ENCODE results near the gene MPRIP. TPM values are rescaled to one million over a fixed set of nuclear protein-coding genes. Genes with fewer than 3 reads are reported as not detected.

MPRIP gene
- total and polyA plus RNA-seq, 10 donors: 52.3 to 309 (median 131) TPM

DNA sequence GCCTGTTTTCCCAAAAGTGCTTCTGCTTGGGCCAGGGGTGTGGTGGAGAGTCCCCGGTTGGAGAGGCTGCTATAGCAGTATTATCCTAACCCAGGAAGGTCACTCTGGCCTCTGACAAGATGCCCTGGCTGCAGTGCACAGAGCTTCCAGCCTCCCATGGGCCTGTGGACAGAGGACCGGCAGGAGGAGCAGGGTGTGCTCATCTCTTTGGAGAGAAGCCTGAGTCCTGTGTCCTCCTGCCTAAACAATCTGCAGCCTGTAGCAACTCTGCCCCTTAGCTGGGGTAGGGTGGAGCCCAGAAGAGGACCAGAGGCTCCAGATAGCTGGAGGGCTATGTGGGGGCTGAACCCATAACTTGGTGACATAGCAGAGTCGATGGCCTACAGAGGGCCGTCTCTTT, 78.0 kb downstream of the MPRIP start:
- intact Hi-C loops (cut with DNase I; ENCODE audit: low total_unique reads): no loop called here
- Histone ChIP-seq H3K27me3 (replicated peaks in 1 of 7) (no peaks in the 10 kb centered on the region), H3K4me1 (peaks cover 36 to 95% (median 77%) of the 10 kb centered on the region in 6 donors), H3K27ac (peak overlapping the region in 7 of 8 donors; percentile 15 to 83 (median 71)), H3K9me3 (no peaks in the 10 kb centered on the region), H3K4me3 (no peak overlapping the region), H3K36me3 (no peaks in the 10 kb centered on the region)
- no peak for DNase-seq
- 71 to 80% (median 74%) methylated on average over 4 of the region's 4 CpGs for WGBS, 5 donors
- TF ChIP-seq, protein P1, sequence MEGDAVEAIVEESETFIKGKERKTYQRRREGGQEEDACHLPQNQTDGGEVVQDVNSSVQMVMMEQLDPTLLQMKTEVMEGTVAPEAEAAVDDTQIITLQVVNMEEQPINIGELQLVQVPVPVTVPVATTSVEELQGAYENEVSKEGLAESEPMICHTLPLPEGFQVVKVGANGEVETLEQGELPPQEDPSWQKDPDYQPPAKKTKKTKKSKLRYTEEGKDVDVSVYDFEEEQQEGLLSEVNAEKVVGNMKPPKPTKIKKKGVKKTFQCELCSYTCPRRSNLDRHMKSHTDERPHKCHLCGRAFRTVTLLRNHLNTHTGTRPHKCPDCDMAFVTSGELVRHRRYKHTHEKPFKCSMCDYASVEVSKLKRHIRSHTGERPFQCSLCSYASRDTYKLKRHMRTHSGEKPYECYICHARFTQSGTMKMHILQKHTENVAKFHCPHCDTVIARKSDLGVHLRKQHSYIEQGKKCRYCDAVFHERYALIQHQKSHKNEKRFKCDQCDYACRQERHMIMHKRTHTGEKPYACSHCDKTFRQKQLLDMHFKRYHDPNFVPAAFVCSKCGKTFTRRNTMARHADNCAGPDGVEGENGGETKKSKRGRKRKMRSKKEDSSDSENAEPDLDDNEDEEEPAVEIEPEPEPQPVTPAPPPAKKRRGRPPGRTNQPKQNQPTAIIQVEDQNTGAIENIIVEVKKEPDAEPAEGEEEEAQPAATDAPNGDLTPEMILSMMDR (IDR thresholded peaks at IDR 0.05 in 8 of 11, conservative IDR thresholded peaks at IDR 0.05 in 3 of 11): no peak
- TF ChIP-seq POLR2AphosphoS5 (IDR thresholded peaks at IDR 0.05): peak in 1 of 3 donors; percentile 2

DNA sequence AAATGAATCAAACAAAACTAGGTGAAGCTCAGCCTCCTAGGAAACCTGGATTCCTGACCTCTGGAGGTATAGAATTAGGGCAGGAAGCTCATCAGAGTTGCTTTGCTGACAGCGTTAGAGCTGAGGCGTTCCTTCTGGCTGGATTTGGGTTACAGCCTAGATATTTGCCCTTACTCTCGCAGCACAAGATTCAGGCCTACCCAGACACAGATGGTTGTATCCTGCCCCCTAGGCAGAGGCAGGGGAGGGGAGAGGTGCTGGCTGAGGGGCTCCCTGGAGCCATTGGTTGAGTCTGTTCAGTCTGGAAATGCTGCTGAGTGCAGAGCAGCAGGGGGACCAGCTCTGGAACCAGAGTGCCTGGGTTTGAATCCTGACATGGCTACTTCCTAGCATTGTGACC, 78.4 kb downstream of the MPRIP start:
- intact Hi-C loops (cut with DNase I; ENCODE audit: low total_unique reads): no loop called here
- Histone ChIP-seq H3K27me3 (replicated peaks in 1 of 7) (no peaks in the 10 kb centered on the region), H3K4me3 (no peak overlapping the region), H3K4me1 (peaks cover 40 to 95% (median 77%) of the 10 kb centered on the region in 6 donors), H3K9me3 (no peaks in the 10 kb centered on the region), H3K27ac (peak overlapping the region in 7 of 8 donors; percentile 15 to 83 (median 71)), H3K36me3 (no peaks in the 10 kb centered on the region)
- TF ChIP-seq, protein P1 (IDR thresholded peaks at IDR 0.05 in 8 of 11, conservative IDR thresholded peaks at IDR 0.05 in 3 of 11): no peak
- TF ChIP-seq POLR2A (IDR thresholded peaks at IDR 0.05): no peak
- TF ChIP-seq POLR2AphosphoS5 (IDR thresholded peaks at IDR 0.05): no peak
- 47 to 65% (median 51%) methylated on average over 3 of the region's 3 CpGs for WGBS, 5 donors
- no peak for DNase-seq

DNA sequence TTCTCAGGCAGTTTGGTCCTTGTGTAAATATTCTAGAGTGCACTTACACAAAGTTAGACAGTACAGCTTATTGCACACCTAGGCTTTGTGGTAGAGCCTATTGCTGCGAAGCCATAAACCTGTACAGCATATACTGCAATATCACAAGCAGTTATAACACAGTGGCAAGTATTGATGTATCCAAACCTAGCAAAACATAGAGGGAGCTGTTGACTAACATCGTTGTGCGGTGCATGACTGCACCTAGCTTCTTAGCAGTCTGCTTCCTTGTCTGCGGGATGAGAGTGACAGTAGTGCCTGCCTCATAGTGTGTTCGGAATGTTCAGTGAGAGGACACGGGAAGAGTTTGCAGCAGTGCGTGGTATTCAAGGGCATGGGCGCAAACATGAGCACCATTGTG, 78.9 kb downstream of the MPRIP start:
- 68 to 82% (median 76%) methylated on average over 8 of the region's 8 CpGs for WGBS, 5 donors
- intact Hi-C loops (cut with DNase I; ENCODE audit: low total_unique reads): no loop called here
- H3K36me3 ChIP-seq: peaks cover 0 to under 1% (median 0%) of the 10 kb centered on the region in 6 donors
- H3K4me3 ChIP-seq: no peak overlapping the region
- DNase-seq: no peak
- no peak for TF ChIP-seq POLR2A (IDR thresholded peaks at IDR 0.05)
- peaks cover 40 to 97% (median 82%) of the 10 kb centered on the region in 6 donors for H3K4me1 ChIP-seq
- no peaks in the 10 kb centered on the region for H3K27me3 ChIP-seq (replicated peaks in 1 of 7)
- peak overlapping the region in 4 of 8 donors; percentile 71 to 83 (median 77) for H3K27ac ChIP-seq
- no peaks in the 10 kb centered on the region for H3K9me3 ChIP-seq

DNA sequence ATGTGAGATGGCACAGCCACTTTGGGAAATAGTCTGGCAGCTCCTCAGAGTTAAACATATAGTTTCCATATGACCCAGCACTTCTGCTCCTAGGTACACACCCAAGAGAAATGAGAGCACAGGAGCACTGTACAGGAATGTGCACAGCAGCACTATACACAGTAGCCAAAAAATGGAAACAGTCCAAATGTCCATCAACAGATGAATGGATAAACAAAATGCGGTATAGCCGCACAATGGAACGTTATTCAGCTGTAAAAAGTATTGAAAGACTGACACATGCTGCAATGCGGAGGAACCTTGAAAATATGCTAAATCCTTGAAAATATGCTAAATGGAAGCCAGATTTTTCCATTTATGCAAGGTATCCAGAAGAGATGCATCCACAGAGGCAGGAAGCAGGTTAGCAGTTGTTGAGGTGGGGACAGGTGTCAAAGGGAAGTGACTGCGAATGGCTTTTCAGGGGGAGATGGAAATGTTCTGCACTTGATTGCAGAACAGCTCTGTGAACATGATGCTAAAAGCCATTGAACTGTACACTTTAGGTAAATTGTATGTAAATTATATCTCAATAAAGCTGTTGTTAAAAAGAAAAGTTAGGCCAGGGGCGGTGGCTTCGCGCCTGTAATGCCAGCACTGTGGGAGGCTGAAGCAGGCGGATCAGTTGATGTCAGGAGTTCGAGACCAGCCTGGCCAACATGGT, 80.7 kb downstream of the MPRIP start:
- H3K4me3 ChIP-seq: no peak overlapping the region
- no peaks in the 10 kb centered on the region for H3K27me3 ChIP-seq (replicated peaks in 1 of 7)
- peaks cover 43 to 97% (median 84%) of the 10 kb centered on the region in 6 donors for H3K4me1 ChIP-seq
- TF ChIP-seq POLR2AphosphoS5 (IDR thresholded peaks at IDR 0.05) (no peak), POLR2A (IDR thresholded peaks at IDR 0.05) (no peak)
- TF ChIP-seq, protein P1 (IDR thresholded peaks at IDR 0.05 in 8 of 11, conservative IDR thresholded peaks at IDR 0.05 in 3 of 11): no peak
- intact Hi-C loops (cut with DNase I; ENCODE audit: low total_unique reads): no loop called here
- H3K36me3 ChIP-seq: peaks cover 0 to 18% (median 12%) of the 10 kb centered on the region in 6 donors
- H3K9me3 ChIP-seq: no peaks in the 10 kb centered on the region
- no peak overlapping the region for H3K27ac ChIP-seq
- 84 to 87% (median 86%) methylated on average over 10 of the region's 10 CpGs for WGBS, 5 donors
- no peak for DNase-seq
